Cardiac muscle cell (in vitro differentiated cells and primary cell): ENCODE measurements around the gene CTTNBP2NL. TPM values are rescaled to one million over a fixed set of nuclear protein-coding genes. Genes with fewer than 3 reads are reported as not detected.
"Not testable (repeated sequence)": the region's sequence is repeated elsewhere in the genome, so short reads cannot be mapped to it uniquely, and the experiment has no call there.

Experiments used
- DNase-seq, 2 donors: peaks; one replicate each; pipeline versions ENCODE4 v3.0.0 to v3.0.0-alpha.2; 2010 to 2017; ENCODE audit warnings: low read depth in 1 of 2, low spot score in 1 of 2
- H3K27ac ChIP-seq: fragments of 200-600 bp; sonication (generic); 2 replicates; pipeline ENCODE4 v1.5.1; 2016
- H3K27me3 ChIP-seq: fragments of 200-600 bp; sonication (generic); 2 replicates; pipeline ENCODE4 v1.6.0; 2016; ENCODE audit warnings: control low read depth
- H3K36me3 ChIP-seq: fragments of 200-600 bp; sonication (generic); 2 replicates; pipeline ENCODE4 v1.5.1; 2016; ENCODE audit warnings: control low read depth
- H3K4me1 ChIP-seq: fragments of 200-600 bp; sonication (generic); 2 replicates; pipeline ENCODE4 v1.8.1; 2017; ENCODE audit warnings: low read depth, mild to moderate bottlenecking, mixed run types
- H3K4me3 ChIP-seq: fragments of 200-600 bp; sonication (generic); 2 replicates; pipeline ENCODE4 v1.5.1; 2016; ENCODE audit warnings: mild to moderate bottlenecking
- H3K9me3 ChIP-seq: fragments of 200-600 bp; sonication (generic); 2 replicates; pipeline ENCODE4 v1.5.1; 2017; ENCODE audit warnings: low read depth, mild to moderate bottlenecking, control low read depth
- CTCF ChIP-seq: IDR thresholded peaks from 2 replicates; pipeline ENCODE4 v1.5.1; 2012; ENCODE audit warnings: low read depth, mild to moderate bottlenecking, low read length
- polyA plus RNA-seq: library from polyadenylated mRNA; unstranded; fragments of >200 nt; fragmentation: Nextera tagmentation; extraction: Ambion mirVana; gene quantifications from 2 replicates; pipeline ENCODE4 v1.2.1, GENCODE V29; 2016
- total RNA-seq: library from RNA; depleted of rRNA; stranded (reverse); fragments of >200 nt; gene quantifications from 2 replicates; pipeline ENCODE4 v1.2.3, GENCODE V29; 2016

CTTNBP2NL gene
- total and polyA plus RNA-seq, 2 experiments from 2014 or later: 9.2 to 13.1 TPM

- no peaks in the 10 kb centered on the region for H3K4me1 ChIP-seq
- no peaks in the 10 kb centered on the region for H3K36me3 ChIP-seq
- no peak for TF ChIP-seq CTCF
- no peak overlapping the region for H3K27ac ChIP-seq
- DNase-seq: no peak
- H3K9me3 ChIP-seq: no peaks in the 10 kb centered on the region
- no peak overlapping the region for H3K4me3 ChIP-seq
- no peaks in the 10 kb centered on the region for H3K27me3 ChIP-seq
These were observed 39.4 kb downstream of the CTTNBP2NL start for GRCh38 chr1:112435448-112435847.

- H3K4me3 ChIP-seq: no peak overlapping the region
- H3K36me3 ChIP-seq: no peaks in the 10 kb centered on the region
- H3K4me1 ChIP-seq: no peaks in the 10 kb centered on the region
- no peaks in the 10 kb centered on the region for H3K27me3 ChIP-seq
- no peak overlapping the region for H3K27ac ChIP-seq
- H3K9me3 ChIP-seq: no peaks in the 10 kb centered on the region
- DNase-seq: no peak
- no peak for TF ChIP-seq CTCF
These were observed 40.6 kb downstream of the CTTNBP2NL start for GRCh38 chr1:112436384-112437156.

GRCh38 chr1:112438156-112438555, 42.1 kb downstream of the CTTNBP2NL start:
- not testable (repeated sequence) for H3K4me3 ChIP-seq, H3K27me3 ChIP-seq, H3K36me3 ChIP-seq, H3K9me3 ChIP-seq, H3K4me1 ChIP-seq, H3K27ac ChIP-seq
- peak in 1 of 2 donors; percentile 72 for DNase-seq

DNA sequence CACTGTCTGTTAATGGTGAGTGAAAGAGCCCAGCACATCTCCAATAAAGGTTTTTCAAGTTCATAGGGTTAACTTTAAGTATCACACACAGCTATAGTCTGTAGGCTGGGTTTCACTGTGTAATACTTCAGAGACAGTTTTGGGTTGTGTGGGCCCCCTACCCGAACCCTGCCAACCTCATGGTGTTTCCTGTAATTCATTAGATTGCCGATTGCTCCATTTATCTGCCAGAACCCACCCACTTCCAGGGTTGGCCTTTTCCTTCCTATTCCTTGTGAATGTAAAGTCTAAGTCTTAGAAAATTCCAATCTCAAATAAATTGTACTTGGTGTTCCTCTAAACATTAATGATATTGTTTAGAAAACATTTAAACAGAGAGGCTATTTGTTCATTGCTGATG, 43.6 kb downstream of the CTTNBP2NL start:
- no peaks in the 10 kb centered on the region for H3K4me1 ChIP-seq
- H3K36me3 ChIP-seq: no peaks in the 10 kb centered on the region
- no peak for DNase-seq
- no peak overlapping the region for H3K27ac ChIP-seq
- TF ChIP-seq CTCF: no peak
- no peak overlapping the region for H3K4me3 ChIP-seq
- H3K27me3 ChIP-seq: no peaks in the 10 kb centered on the region
- H3K9me3 ChIP-seq: no peaks in the 10 kb centered on the region

GRCh38 chr1:112440574-112440973, 44.6 kb downstream of the CTTNBP2NL start:
- no peaks in the 10 kb centered on the region for H3K27me3 ChIP-seq
- DNase-seq: no peak
- H3K4me3 ChIP-seq: no peak overlapping the region
- no peaks in the 10 kb centered on the region for H3K9me3 ChIP-seq
- no peak for TF ChIP-seq CTCF
- no peaks in the 10 kb centered on the region for H3K4me1 ChIP-seq
- no peak overlapping the region for H3K27ac ChIP-seq
- H3K36me3 ChIP-seq: no peaks in the 10 kb centered on the region

DNA sequence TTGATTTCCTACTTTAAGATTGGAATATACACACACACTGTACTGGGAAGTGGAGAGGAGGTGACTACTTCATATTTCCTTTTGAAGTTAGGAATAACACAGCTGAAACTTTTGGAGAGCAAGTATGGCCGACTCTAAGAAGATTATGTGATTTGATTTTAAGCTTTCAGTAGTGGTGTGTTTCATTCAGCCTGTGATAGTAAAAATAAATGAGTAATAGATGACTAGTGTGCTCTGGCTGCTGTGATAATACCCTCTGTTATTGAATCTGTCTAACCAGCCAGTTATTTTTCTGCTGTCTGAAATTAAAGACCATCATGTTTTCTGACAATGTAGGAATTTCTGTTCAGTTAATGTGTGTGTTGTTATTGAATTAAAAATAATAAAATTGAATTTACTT, 48.3 kb downstream of the CTTNBP2NL start:
- no peak for DNase-seq
- Histone ChIP-seq H3K27ac (no peak overlapping the region), H3K4me3 (no peak overlapping the region), H3K27me3 (no peaks in the 10 kb centered on the region), H3K36me3 (no peaks in the 10 kb centered on the region), H3K9me3 (no peaks in the 10 kb centered on the region), H3K4me1 (no peaks in the 10 kb centered on the region)
- TF ChIP-seq CTCF: no peak
